Astrocyte (in vitro differentiated cells and primary cell): ENCODE results near the gene DNAJB6.

Source experiments
- CTCF ChIP-seq: IDR thresholded peaks from 2 replicates; pipeline ENCODE4 v1.5.1; 2011; ENCODE audit warnings: low read depth, mild to moderate bottlenecking, inconsistent platforms, low read length, moderate library complexity; ENCODE audit not compliant: insufficient read depth
- EZH2 ChIP-seq: IDR thresholded peaks from 2 replicates; pipeline ENCODE4 v1.6.1; 2012; ENCODE audit warnings: mild to moderate bottlenecking, low read length, inconsistent platforms; ENCODE audit not compliant: insufficient read depth

DNA sequence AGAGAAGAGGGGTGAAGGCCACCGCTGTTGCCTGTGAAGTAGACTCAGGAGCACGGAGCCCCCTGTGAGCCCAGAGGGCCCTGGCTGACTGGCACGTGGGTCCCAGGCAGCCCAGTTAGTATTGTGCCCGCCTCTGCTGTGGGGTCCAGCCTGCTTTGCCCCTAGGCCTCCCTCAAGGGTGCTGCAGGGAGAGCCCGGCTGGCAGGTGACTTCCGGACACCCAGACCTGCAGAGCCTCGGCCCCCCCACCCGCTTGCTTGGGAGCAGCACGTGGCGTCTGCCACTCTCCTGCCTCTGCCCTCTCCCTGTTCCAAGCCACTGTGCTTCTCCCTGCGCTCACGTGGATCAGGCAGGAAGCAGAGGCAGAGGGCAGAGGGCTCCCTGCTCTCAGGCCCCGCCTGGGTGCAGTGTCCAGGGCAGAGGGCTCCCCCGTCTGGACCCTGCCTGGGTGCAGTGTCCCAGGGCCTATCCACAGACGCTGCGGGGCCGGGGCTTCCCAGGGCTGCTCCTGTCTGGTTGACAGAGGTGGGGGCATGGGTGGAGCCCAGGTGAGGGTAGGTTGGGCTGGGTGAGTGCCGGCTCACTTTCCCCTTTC lies 88.4 kb downstream of the DNAJB6 start:
- TF ChIP-seq EZH2 (no peak), CTCF (no peak)
